ENCODE measurements around the gene RALGAPB. TPM values are rescaled to one million over a fixed set of nuclear protein-coding genes. Genes with fewer than 3 reads are reported as not detected.
"Not testable (repeated sequence)": the region's sequence is repeated elsewhere in the genome, so short reads cannot be mapped to it uniquely, and the experiment has no call there.

The RALGAPB gene
- total RNA-seq, 1 experiment from 2014 or later, result 21.2 TPM

- no peak for DNase-seq (ENCODE audit: low read depth, low spot score)
- in situ Hi-C loops (cut with HindIII; ENCODE audit: low pct_unique_long_range_greater_than_20kb, low sequenced_read_pairs), result no loop called here
Measured at GRCh38 chr20:38589351-38589750, 116.7 kb downstream of the RALGAPB start.

DNA sequence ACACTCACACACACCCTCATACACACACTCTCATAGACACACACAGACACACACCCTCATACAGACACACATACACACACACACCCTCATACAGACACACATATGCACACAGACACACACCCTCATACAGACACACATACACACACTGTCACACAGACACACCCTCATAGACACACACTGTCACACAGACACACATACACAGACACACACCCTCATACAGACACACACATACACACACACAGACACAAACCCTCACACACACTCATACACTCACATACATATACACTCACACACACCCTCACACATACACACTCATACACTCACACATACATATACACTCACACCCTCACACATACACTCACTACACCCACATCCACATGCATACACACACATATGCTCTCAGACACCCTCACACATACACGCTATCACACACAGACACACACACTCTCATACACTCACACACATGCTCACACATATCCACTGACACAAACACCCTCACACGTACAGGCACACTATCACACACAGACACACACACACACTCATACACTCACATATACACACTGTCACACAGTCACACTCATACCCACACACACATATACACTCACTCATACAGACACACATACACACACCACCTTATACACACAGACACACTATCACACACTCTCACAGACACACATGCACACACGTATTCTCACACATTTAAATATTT is 117.5 kb downstream of the RALGAPB start:
- no peak for DNase-seq (ENCODE audit: low read depth, low spot score)
- in situ Hi-C loops (cut with HindIII; ENCODE audit: low pct_unique_long_range_greater_than_20kb, low sequenced_read_pairs), result no loop called here

DNA sequence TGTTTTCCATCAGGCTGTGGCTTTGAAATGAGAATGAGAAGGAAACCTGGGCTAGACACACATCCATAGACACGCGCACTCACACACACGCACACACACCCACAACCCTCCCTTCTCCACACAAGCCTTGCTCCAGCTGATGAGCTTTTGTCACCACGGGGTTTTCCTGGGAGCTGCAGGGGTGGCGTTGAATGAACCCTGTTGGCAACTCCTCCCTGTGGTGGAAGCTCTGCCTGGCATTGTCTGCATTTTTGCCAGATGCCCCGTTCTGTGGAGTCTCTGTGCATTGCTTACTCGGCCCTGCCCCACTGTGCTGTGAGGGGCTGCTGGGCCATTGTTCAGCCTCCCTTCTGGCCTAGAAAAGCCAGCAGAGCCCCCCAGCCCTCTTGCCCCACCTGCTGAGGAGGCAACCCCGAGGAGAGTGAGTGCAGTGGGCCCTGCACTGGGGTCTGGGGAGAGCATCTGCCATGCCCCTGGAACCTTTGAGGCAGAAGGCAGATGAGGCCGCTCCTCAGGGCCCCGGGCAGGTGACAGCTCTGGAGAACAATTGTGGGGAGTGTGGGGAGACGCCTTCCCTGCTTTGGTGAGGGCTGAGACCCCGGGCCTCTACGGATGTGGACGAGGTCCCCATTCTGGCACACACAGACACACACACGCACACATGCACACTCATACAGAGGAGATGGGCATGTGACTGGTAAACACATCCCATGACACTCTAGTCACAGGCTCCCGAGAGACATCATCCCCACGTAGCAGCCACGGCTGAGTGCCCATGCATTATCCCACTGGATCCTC is 118.2 kb downstream of the RALGAPB start:
- DNase-seq (ENCODE audit: low read depth, low spot score), result no peak

DNA sequence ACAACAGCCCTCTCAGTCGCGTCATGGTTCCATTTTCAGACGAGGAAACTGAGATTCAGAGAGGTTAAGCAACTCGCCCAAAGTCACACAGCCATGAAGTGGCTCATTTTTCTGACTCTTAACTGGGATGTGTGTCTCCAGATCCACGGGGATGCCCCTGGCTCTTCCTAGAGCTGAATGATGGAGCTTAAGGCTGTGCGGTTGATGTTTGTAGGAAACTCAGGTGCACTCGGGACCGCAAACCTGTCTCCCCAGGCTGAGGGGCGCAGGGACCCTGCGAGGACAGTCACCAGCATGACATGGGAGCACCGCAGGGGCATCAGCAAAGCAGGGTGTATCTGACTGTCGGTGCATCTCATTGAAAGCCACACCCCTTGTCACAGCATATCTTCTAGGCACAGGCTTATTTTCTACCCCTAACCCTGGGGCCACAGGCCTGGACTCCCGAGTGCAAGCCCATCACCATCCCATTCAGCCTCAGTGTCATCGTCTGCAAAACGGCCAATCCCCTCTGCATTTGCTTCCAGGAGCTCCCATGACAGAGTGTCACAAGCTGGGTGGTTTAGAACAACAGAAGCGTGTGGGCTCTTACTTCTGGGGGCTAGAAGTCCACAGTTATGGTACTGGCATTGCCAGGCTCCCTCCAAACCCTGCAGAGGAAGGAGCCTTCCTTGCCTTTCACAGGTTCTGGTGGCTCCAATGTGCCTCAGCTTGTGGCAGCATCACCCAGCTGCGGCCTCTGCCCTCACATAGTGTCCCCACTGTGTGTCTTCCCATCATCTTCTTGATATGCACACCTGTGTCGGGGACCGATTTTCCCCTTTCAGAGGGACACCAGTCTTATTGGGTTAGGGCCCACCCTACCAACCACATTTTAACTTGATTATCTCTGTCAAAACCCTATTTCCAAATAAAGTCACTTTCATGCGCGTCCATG is 119.1 kb downstream of the RALGAPB start:
- DNase-seq (ENCODE audit: low read depth, low spot score), result no peak
- in situ Hi-C loops (cut with HindIII; ENCODE audit: low pct_unique_long_range_greater_than_20kb, low sequenced_read_pairs), result no loop called here

More for the DNA sequence above, 118.2 kb downstream of the RALGAPB start:
- in situ Hi-C loops (cut with HindIII; ENCODE audit: low pct_unique_long_range_greater_than_20kb, low sequenced_read_pairs), result no loop called here

DNA sequence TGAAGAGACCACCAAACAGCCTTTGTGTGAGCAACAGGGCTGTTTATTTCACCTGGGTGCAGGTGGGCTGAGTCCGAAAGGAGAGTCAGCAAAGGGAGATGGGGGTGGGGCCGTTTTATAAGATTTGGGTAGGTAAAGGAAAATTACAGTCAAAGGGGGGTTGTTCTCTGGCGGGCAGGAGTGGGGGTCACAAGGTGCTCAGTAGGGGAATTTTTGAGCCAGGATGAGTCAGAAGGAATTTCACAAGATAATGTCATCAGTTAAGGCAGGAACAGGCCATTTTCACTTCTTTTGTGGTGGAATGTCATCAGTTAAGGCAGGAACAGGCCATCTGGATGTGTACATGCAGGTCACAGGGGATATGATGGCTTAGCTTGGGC is 119.8 kb downstream of the RALGAPB start:
- DNase-seq (ENCODE audit: low read depth, low spot score); in situ Hi-C loops (cut with HindIII; ENCODE audit: low pct_unique_long_range_greater_than_20kb, low sequenced_read_pairs): not testable (repeated sequence)

GRCh38 chr20:38594281-38594680 is 121.6 kb downstream of the RALGAPB start:
- in situ Hi-C loops (cut with HindIII; ENCODE audit: low pct_unique_long_range_greater_than_20kb, low sequenced_read_pairs), result not testable (repeated sequence)

DNA sequence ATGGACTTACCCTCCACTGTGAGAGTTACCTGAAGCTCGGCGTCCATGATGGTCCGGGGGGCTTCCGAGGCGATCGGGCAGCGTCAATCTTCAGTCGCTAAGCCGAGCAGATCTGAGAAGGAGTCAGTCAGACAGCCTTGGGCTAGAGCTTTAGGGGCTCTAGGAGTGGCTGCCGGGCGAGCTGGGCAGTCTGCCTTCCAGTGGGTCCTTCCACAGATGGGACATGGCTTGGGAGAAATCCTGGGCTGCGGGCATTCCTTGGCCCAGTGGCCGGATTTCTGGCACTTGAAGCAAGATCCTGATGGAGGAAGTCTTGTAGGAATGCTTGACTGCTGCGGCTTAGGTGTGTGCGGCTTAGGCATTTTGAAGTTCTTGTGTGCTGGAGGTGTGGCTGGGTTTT is 123.2 kb downstream of the RALGAPB start:
- DNase-seq (ENCODE audit: low read depth, low spot score); in situ Hi-C loops (cut with HindIII; ENCODE audit: low pct_unique_long_range_greater_than_20kb, low sequenced_read_pairs): not testable (repeated sequence)

More at GRCh38 chr20:38594281-38594680, 121.6 kb downstream of the RALGAPB start:
- not testable (repeated sequence) for DNase-seq (ENCODE audit: low read depth, low spot score)

GRCh38 chr20:38599410-38599882 is 126.8 kb downstream of the RALGAPB start:
- no peak for DNase-seq (ENCODE audit: low read depth, low spot score)
- in situ Hi-C loops (cut with HindIII; ENCODE audit: low pct_unique_long_range_greater_than_20kb, low sequenced_read_pairs), result no loop called here

DNA sequence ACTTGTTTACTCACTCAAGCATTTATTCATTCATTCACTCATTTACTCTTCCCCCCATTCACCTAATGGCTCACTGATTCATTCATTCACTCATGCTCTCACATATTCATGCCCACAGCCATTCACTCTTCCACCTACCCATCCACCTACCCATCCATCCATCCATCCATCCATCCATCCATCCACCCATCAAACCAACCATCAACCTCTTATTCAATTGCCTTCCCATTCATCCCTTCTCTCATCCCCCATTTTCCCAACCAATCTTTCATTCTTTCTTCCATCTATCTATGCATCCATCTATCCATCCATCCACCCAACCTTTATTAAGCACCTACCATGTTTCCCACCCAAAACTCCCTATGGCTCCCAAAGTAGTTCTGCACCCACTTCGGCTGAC is 127.4 kb downstream of the RALGAPB start:
- DNase-seq (ENCODE audit: low read depth, low spot score), result no peak
- in situ Hi-C loops (cut with HindIII; ENCODE audit: low pct_unique_long_range_greater_than_20kb, low sequenced_read_pairs), result no loop called here

DNA sequence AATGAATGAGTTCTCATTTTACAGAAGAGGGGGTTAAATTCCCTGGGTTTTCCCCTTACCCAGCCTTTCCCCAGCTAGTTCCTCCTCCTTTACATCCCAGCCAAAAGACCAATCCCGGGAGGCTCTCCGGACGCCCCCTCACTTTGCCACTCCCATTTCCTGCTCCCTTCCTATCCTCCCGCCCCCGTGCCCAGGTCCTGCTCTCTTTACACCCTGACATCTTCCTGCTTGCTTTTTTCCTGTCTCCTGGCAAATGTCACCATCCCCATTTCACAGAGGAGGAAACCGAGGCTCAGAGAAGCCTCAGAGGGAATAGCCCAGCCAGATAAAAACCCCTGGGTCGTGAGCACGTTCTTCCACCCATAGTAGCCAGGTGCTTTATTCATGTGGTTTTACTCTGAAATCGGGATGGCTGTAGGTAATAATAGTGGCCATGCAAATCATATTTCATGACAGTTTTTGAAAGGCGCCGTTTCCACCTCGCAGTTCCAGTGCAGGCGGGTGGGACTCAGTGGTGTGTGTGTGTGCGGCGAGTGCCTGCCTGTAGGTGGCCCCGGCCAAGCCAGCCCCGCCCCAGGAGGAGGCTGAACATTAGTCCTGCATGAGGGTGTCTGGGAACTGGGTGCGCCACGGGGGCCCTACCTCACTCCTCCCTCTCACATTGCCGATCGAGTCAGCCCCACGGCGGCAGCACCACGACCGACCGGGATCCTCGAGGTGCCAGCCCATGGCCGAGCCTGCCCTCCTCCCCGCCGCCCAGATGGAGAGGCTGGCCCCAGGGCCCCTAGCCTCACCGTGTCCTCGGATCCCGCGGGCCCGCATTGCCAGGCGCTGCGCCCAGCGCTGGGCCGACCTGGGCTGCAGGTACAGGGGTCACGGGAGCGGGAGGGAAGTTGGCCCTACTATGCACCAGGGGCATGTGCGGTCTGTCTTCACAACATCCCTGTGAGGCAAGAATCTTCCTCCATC is 128.9 kb downstream of the RALGAPB start, which contains the start of gene ARHGAP40:
ARHGAP40 (plus strand) TSS at position 594 of the 969 bp plus-strand sequence.
- in situ Hi-C loops (cut with HindIII; ENCODE audit: low pct_unique_long_range_greater_than_20kb, low sequenced_read_pairs), result no loop called here
- DNase-seq (ENCODE audit: low read depth, low spot score), result no peak

GRCh38 chr20:38602185-38602581 is 129.5 kb downstream of the RALGAPB start:
- in situ Hi-C loops (cut with HindIII; ENCODE audit: low pct_unique_long_range_greater_than_20kb, low sequenced_read_pairs), result no loop called here

GRCh38 chr20:38603286-38603685 is 130.6 kb downstream of the RALGAPB start:
- in situ Hi-C loops (cut with HindIII; ENCODE audit: low pct_unique_long_range_greater_than_20kb, low sequenced_read_pairs), result no loop called here

More at GRCh38 chr20:38602185-38602581, 129.5 kb downstream of the RALGAPB start:
- no peak for DNase-seq (ENCODE audit: low read depth, low spot score)

DNA sequence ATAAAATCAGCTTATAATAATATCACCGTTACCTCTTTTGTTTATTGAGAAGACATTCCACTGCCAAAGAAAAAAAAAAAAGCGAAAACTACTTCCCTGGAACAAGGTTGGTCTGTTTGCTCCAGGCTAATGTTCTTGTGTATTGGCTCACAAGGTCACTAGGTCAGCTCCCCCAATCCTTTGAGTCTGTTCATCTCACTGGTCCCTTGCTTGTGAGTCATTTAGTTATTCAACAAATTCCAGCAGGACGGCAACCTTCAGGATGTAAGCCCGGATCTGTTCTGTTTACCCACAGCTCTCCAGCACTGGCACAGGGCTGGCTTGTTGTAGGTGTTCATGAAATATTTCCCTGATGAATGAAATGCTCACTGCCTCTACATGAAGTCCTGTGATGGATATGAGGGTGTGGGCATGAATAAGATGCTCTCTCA is 132.2 kb downstream of the RALGAPB start:
- peak; percentile 42 for DNase-seq (ENCODE audit: low read depth, low spot score)
- in situ Hi-C loops (cut with HindIII; ENCODE audit: low pct_unique_long_range_greater_than_20kb, low sequenced_read_pairs), result no loop called here

More at GRCh38 chr20:38603286-38603685, 130.6 kb downstream of the RALGAPB start:
- no peak for DNase-seq (ENCODE audit: low read depth, low spot score)

GRCh38 chr20:38607351-38607750 is 134.7 kb downstream of the RALGAPB start:
- in situ Hi-C loops (cut with HindIII; ENCODE audit: low pct_unique_long_range_greater_than_20kb, low sequenced_read_pairs), result no loop called here
- no peak for DNase-seq (ENCODE audit: low read depth, low spot score)

DNA sequence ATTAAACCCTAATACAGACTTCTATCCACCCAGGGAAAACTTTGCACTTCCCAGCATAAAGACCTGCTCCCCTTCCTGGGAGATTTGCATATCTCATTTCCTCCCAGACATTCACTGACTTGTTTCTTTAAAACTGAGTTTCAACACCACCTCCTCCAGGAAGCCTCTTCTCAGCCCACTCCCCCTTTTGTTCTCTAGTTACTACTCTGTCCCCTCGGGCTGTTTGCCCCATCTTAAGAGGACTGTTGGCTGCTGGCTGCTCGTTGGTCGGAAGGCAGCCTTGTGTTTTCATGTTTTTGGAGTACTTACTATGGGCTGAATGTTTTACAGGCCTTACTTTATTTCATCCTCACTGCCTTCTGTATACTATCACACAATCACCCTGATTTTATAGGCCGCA is 135.5 kb downstream of the RALGAPB start:
- in situ Hi-C loops (cut with HindIII; ENCODE audit: low pct_unique_long_range_greater_than_20kb, low sequenced_read_pairs), result no loop called here
- DNase-seq (ENCODE audit: low read depth, low spot score), result no peak

- in situ Hi-C loops (cut with HindIII; ENCODE audit: low pct_unique_long_range_greater_than_20kb, low sequenced_read_pairs), result no loop called here
- DNase-seq (ENCODE audit: low read depth, low spot score), result no peak
Measured at GRCh38 chr20:38609815-38610214, 137.2 kb downstream of the RALGAPB start.
